Right atrium auricular region (tissue), 2 donors: ENCODE data around the gene PRR5L. TPM values are rescaled to one million over a fixed set of nuclear protein-coding genes. Genes with fewer than 3 reads are reported as not detected.

ENCODE experiments used
- DNase-seq: peaks from one replicate; pipeline ENCODE4 v3.0.0-alpha.2; 2019; ENCODE audit warnings: low spot score
- H3K27ac ChIP-seq, 2 donors: fragments of 200-600 bp; sonication (generic); 1 replicate in 1 of 2; 2 replicates in 1 of 2; pipeline ENCODE4 v1.5.1; 2016 to 2019
- H3K27me3 ChIP-seq, 2 donors: fragments of 200-600 bp; sonication (generic); one replicate each; pipeline versions ENCODE4 v1.5.1 to v1.6.0; 2017 to 2019
- H3K36me3 ChIP-seq: fragments of 200-600 bp; sonication (generic); one replicate; pipeline ENCODE4 v1.5.1; 2016
- H3K4me1 ChIP-seq, 2 donors: fragments of 200-600 bp; sonication (generic); one replicate each; pipeline versions ENCODE4 v1.5.1 to v1.6.0; 2017 to 2019
- H3K4me3 ChIP-seq, 2 donors: fragments of 200-600 bp; sonication (generic); 1 replicate in 1 of 2; 2 replicates in 1 of 2; pipeline ENCODE4 v1.5.1; 2017 to 2019; ENCODE audit warnings: mild to moderate bottlenecking in 1 of 2, moderate library complexity in 1 of 2
- H3K9me3 ChIP-seq, 2 donors: fragments of 200-600 bp; sonication (generic); one replicate each; pipeline ENCODE4 v1.5.1; 2019
- total RNA-seq, 2 donors: library from RNA; depleted of rRNA; stranded (reverse); fragments of >200 nt; gene quantifications; one replicate each; pipeline ENCODE4 v1.1.0, GENCODE V29; 2016
- TF ChIP-seq, protein P1 (sequence below), 2 donors: fragments of 200-600 bp; sonication (generic); IDR thresholded peaks; one replicate each; pipeline ENCODE4 v1.5.1; 2019; ENCODE audit warnings: antibody characterized with exemption in 2 of 2

The PRR5L gene
- total RNA-seq, 2 donors from 2014 or later, result 1.3 to 6.8 TPM

DNA sequence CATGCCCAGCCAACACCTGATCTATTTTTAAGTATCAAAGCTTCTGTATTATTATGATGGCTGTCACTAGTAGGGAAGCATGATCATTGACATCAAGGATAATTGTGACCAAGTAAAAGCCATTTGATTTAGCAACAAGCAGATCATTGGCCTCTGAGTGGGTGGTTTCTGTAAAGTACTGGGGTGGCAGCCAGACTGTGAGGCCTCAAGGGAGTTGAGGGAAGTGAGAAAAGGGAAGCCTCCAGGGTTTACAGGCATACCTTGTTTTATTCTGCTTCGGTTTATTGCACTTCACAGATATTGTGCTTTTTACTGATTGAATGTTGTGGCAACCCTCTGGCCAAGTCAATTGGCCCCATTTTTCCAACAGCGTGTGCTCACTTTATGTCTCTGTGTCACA lies 60.1 kb downstream of the PRR5L start:
- TF ChIP-seq, protein P1, sequence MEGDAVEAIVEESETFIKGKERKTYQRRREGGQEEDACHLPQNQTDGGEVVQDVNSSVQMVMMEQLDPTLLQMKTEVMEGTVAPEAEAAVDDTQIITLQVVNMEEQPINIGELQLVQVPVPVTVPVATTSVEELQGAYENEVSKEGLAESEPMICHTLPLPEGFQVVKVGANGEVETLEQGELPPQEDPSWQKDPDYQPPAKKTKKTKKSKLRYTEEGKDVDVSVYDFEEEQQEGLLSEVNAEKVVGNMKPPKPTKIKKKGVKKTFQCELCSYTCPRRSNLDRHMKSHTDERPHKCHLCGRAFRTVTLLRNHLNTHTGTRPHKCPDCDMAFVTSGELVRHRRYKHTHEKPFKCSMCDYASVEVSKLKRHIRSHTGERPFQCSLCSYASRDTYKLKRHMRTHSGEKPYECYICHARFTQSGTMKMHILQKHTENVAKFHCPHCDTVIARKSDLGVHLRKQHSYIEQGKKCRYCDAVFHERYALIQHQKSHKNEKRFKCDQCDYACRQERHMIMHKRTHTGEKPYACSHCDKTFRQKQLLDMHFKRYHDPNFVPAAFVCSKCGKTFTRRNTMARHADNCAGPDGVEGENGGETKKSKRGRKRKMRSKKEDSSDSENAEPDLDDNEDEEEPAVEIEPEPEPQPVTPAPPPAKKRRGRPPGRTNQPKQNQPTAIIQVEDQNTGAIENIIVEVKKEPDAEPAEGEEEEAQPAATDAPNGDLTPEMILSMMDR (IDR thresholded peaks at IDR 0.05), result no peak
- no peak for DNase-seq
- no peaks in the 10 kb centered on the region for H3K9me3 ChIP-seq
- no peaks in the 10 kb centered on the region for H3K27me3 ChIP-seq
- no peak overlapping the region for H3K27ac ChIP-seq
- no peaks in the 10 kb centered on the region for H3K4me1 ChIP-seq
- H3K4me3 ChIP-seq, result no peak overlapping the region
- no peaks in the 10 kb centered on the region for H3K36me3 ChIP-seq

DNA sequence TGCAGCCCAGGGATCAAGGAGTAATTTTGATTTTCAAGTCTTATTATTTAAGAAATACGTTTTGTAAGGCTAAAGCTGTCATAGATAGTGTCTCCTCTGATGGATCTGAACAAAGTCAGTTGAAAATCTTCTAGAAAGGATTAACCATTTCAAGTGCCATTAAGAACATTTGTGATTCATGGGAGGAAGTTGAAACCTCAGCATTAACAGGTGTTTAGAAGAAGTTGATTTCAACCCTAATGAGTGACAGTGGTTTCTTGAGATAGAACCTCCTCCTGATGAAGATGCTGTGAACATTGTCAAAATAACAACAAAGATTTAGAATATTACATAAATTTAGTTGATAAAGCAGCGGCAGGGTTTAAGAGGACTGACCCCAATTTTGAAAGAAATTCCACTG lies 61.7 kb downstream of the PRR5L start:
- no peaks in the 10 kb centered on the region for H3K36me3 ChIP-seq
- no peak for DNase-seq
- TF ChIP-seq, protein P1 (IDR thresholded peaks at IDR 0.05), result no peak
- no peaks in the 10 kb centered on the region for H3K27me3 ChIP-seq
- H3K4me3 ChIP-seq, result no peak overlapping the region
- H3K27ac ChIP-seq, result no peak overlapping the region
- H3K9me3 ChIP-seq, result no peaks in the 10 kb centered on the region
- no peaks in the 10 kb centered on the region for H3K4me1 ChIP-seq

DNA sequence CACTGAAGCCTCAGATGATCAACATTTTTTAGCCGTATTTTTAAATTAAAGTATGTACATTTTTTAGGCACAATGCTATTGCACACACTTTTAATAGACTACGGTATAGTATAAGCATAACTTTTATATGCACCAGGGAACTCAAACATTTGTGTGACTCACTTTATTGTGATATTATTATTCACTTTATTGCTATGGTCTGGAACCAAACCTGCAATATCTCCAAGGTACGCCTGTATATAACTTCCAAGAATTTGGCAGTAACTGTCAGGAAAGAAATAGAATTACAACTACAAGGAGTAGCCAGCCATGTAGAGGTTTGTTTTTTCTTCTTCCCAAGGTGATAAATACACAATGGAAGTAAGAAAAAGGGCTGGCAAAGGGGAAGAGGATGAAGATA lies 62.3 kb downstream of the PRR5L start:
- TF ChIP-seq, protein P1 (IDR thresholded peaks at IDR 0.05), result no peak
- no peak overlapping the region for H3K27ac ChIP-seq
- H3K4me1 ChIP-seq, result no peaks in the 10 kb centered on the region
- DNase-seq, result no peak
- no peaks in the 10 kb centered on the region for H3K9me3 ChIP-seq
- no peaks in the 10 kb centered on the region for H3K27me3 ChIP-seq
- H3K36me3 ChIP-seq, result no peaks in the 10 kb centered on the region
- no peak overlapping the region for H3K4me3 ChIP-seq

DNA sequence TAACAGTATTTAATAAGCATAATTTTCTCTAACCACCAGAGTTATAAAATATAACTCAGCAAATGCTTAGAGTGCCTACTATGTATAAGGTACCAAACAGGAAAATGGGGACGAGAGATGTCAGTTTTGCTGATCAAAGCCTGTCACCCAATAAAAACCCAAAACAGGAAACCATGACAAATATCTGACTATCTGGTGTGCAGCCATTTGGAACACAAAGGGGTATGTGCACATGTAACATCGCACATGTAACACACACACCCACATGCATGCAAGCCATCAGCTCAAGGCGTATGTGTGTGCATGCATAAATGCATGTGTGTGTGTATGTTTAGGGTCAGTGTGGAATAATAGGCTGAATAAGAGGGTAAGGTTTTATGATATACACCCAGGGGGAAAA lies 64.2 kb downstream of the PRR5L start:
- Histone ChIP-seq H3K27ac (no peak overlapping the region), H3K36me3 (no peaks in the 10 kb centered on the region), H3K9me3 (no peaks in the 10 kb centered on the region), H3K27me3 (no peaks in the 10 kb centered on the region), H3K4me3 (no peak overlapping the region), H3K4me1 (no peaks in the 10 kb centered on the region)
- TF ChIP-seq, protein P1 (IDR thresholded peaks at IDR 0.05), result no peak
- DNase-seq, result no peak

DNA sequence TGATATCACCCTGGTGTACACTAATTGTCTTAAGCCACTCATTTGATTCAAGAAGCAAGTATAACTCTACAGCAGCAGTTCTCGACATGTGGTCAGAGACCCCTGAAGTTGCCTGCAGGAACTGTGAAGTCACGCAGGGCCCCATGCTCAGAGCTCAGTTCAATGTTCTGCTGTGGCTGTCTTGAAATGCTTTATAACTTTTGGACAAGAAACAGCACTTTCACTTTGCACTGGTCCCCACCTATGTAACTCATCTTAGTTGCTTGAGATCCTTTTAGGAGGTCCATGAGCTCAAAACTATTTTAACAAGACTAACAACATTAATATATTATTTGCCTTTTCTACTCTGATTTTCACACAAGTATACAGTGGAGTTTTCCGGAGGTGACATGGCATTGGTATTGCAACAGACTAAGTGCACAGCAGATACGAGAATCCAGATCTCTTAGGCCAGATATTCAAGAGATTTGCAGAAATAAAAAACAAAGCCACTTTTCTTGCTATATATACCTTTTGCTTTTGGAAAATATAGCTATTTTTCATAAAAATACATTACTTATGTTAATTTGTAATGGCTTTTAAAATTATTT lies 64.8 kb downstream of the PRR5L start:
- H3K4me1 ChIP-seq, result no peaks in the 10 kb centered on the region
- H3K4me3 ChIP-seq, result no peak overlapping the region
- H3K36me3 ChIP-seq, result no peaks in the 10 kb centered on the region
- TF ChIP-seq, protein P1 (IDR thresholded peaks at IDR 0.05), result no peak
- no peaks in the 10 kb centered on the region for H3K9me3 ChIP-seq
- DNase-seq, result no peak
- H3K27me3 ChIP-seq, result no peaks in the 10 kb centered on the region
- no peak overlapping the region for H3K27ac ChIP-seq

DNA sequence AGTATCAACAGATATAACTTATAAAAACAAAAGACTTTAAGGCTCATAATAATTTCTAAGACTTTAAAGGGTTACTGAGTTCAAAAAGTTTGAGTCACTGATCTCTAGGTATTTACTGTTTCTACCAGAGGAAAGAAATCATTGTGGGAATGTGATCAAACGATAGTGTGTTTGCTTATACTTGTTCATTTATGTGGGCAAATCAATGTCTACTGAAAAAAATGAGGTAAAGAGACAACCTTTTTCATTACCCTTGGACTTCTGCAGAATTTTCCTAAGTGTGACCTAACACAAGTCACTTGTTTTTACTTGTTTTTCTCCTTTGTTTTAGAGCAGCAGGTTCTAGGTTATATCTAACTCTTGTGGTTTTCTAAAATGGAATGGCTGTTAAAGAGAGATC lies 65.4 kb downstream of the PRR5L start:
- Histone ChIP-seq H3K36me3 (no peaks in the 10 kb centered on the region), H3K4me3 (peak overlapping the region in 1 of 2 donors; percentile 19), H3K9me3 (no peaks in the 10 kb centered on the region), H3K27ac (no peak overlapping the region), H3K4me1 (no peaks in the 10 kb centered on the region), H3K27me3 (no peaks in the 10 kb centered on the region)
- no peak for DNase-seq
- TF ChIP-seq, protein P1 (IDR thresholded peaks at IDR 0.05), result no peak
